GM12801 (cell line): ENCODE results near the gene SMOC2.

ENCODE experiments used
- TF ChIP-seq, protein P1 (sequence below): IDR thresholded peaks from one replicate; pipeline ENCODE4 v1.5.1; 2011; ENCODE audit warnings: control low read depth; ENCODE audit not compliant: insufficient read length; ENCODE audit errors: extremely low read depth

SMOC2 gene

DNA sequence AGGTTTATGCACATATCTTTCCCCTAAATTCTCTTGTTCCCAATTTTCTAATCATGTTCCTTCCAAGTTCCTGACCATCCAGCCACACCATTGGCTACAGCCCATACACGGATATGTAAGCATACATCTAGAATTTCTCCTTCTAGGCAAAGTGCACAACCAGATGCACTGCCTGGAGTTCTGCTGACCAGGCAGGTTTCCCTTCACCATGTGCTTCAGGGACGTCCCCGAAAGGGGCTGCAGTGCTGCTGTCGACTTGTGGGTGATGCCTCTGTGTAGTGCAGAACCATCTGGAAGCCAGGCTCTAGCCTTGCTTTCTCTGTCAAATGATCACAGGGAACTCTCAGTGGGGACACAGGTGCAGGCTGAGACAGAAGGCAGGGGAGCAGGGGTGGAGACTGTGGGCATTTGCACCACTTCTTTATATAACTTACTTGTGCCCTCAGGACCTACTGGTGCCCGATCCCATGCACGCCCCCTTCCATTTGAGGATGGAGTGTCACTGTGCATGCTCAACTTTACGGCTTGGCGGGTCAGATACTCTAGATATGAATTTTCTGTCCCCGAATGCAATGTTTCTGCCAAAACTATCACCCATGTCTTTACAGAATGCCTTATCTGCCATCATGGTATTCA is 37.5 kb upstream of the SMOC2 start:
- TF ChIP-seq, protein P1, sequence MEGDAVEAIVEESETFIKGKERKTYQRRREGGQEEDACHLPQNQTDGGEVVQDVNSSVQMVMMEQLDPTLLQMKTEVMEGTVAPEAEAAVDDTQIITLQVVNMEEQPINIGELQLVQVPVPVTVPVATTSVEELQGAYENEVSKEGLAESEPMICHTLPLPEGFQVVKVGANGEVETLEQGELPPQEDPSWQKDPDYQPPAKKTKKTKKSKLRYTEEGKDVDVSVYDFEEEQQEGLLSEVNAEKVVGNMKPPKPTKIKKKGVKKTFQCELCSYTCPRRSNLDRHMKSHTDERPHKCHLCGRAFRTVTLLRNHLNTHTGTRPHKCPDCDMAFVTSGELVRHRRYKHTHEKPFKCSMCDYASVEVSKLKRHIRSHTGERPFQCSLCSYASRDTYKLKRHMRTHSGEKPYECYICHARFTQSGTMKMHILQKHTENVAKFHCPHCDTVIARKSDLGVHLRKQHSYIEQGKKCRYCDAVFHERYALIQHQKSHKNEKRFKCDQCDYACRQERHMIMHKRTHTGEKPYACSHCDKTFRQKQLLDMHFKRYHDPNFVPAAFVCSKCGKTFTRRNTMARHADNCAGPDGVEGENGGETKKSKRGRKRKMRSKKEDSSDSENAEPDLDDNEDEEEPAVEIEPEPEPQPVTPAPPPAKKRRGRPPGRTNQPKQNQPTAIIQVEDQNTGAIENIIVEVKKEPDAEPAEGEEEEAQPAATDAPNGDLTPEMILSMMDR, result no peak

DNA sequence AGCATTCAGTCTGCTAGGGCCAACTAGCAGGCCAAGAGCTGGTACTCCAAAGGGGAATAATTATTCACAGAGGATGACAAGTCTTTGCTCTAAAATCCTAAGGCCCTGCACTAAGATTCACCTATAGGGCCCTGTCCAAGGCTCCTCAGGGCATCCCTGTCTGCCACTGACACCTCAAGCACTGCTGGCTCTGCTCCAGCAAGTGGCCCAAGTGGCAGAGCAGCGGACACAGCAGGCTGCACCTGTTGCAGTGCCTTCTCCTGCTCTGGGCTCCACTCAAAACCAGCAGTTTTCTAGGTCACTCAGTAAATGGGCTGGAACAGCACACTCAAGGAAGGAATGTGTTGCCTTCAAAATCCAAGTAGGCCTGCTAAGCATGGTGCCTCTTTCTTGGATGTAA is 36.4 kb upstream of the SMOC2 start:
- TF ChIP-seq, protein P1, result no peak

DNA sequence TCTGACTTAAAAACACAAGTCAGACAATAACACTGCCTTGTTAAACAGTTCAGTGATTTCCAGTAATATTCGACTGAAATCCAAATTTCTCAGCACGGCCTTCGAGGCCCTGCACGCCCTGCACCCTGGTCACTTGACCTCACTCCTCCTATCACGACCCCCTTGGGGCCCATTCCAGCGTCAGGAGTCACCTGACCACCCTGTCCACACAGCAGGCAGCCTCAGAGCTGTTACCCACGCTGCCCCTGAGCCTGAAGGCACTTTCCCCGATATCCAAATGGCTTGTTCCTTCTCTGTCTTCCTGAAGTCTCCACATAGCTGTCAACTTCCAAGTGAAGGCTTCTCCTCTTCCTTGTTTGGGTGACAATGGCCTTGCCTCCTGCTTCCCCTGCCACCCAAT is 33.1 kb upstream of the SMOC2 start:
- TF ChIP-seq, protein P1, result no peak

DNA sequence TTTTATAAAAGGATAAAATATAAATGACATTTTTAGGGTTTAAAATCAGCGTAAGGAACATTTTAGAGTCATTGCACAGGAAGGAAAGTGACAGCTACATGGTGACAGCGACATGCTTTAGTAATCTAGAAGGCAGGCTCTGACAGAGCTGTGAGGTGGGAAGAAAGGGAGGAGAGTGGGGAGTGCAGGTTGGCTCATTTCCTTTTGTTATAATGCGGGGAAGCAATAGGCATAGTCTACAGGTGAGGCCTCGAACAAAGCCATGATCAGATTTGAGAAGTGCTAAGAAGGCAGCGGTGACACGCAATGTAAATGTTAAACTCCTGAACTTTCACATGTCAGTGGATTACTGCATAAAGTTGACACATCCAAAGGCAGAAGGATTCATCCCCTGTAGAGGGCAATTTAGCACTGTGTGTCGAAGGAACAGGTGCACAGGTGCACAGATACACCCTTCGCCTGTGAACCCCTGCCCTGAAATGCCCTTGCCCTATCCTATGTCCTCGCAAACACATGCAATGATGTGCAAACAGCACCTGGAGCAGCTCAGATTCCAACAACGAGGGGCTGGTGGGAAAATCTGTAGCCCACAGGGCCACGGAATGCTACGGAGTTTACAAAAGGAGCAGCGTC is 32.4 kb upstream of the SMOC2 start:
- TF ChIP-seq, protein P1, result no peak

DNA sequence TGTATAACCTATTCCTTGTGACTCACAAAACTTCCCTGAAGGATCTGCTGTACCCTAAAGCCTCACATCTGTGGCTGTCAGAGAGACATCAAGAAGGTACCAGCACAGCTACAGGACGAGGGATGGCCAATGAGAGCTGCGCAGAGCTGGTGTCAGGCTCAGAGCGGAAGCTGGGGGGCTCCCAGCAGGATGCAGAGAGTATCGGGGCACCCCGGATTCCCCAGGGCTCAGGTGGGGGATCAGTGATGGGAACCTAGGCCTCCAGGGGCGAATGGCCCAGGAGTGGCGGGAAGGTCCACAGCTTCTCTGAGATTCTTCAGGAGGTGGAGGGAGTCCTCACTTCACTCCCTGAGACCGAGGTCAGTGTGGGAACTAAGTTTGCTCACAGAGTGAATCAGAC is 30.9 kb upstream of the SMOC2 start:
- TF ChIP-seq, protein P1, result no peak

DNA sequence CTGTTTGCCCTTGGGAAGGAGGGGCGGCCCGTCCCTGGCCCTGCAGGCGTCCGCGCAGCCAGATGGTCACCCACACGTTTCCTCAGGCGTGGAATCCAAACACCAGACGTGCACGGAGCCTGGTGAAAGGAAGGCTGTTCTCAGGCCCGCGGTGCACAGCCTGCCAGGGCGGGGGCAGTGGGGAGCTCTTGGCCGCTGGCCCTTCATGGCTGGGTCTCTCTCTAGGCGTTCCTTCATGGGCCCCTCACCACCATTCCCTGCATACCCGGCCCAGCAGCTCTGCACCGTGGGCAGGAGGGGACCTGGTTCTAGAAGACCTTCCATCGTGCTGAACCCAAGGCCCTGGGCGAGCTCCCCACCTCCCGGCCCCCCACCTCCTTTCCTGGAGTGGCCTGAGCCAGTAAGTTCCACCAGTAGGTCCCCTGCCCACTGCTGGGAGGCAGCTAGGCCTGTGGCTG is 30.4 kb upstream of the SMOC2 start:
- TF ChIP-seq, protein P1, result no peak

DNA sequence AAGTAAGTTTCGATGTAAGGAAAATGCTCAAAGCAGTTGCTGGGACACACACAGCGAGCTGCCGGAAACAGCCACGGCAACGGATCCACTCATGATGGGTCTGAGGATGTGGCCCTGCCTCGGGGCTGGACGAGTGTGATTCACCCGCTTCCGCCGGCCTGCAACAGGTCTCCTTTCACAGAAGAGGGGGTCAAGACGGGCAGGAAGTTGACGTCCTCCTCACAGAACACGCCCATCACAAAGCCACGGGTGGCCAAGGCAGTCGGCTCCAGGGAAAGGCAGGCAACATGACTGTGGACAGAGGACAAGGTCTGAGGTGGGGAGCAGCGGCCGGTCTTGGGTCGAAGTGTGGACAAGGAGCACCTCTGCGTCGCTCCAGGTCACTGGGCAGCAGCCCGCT is 29.9 kb upstream of the SMOC2 start:
- TF ChIP-seq, protein P1, result no peak
